ENCODE measurements around the gene TNIP2. TPM values are rescaled to one million over a fixed set of nuclear protein-coding genes. Genes with fewer than 3 reads are reported as not detected.

TNIP2 gene
- total RNA-seq (10 to 100 TPM; 12.6 to 33.7 (median 14.5) TPM), polyA plus RNA-seq (10 to 100 TPM; 25.8 to 33.6 TPM)
- long read RNA-seq, donor 1, transcript TNIP2-201 (6 exons, 1,974 nt): major isoform, 89 of 111 reads
- long read RNA-seq, donor 1, partial matches to known transcripts: 8 of 111 reads
- long read RNA-seq, donor 1, other reads (novel, unspliced or antisense): 13 of 111 reads
- long read RNA-seq, donor 2, transcript TNIP2-201 (6 exons, 1,974 nt): major isoform, 47 of 68 reads
- long read RNA-seq, donor 2, partial matches to known transcripts: 14 of 68 reads
- long read RNA-seq, donor 2, other reads (novel, unspliced or antisense): 5 of 68 reads
- long read RNA-seq, donor 3, transcript TNIP2-201 (6 exons, 1,974 nt): major isoform, 71 of 88 reads
- long read RNA-seq, donor 3, partial matches to known transcripts: 9 of 88 reads
- long read RNA-seq, donor 3, other reads (novel, unspliced or antisense): 4 of 88 reads

GRCh38 chr4:2755821-2756690 is at the start of gene TNIP2:
TNIP2 (minus strand) TSS chr4:2756336; CDS start chr4:2756289, 47 bp downstream.
- ATAC-seq: peak; percentile 76 to 93 (median 90)
- Histone ChIP-seq H3K4me1 (peaks cover 1 to 36% (median 17%) of the 10 kb centered on the region in 9 donors), H3K9me3 (no peaks in the 10 kb centered on the region), H3K27ac (peak within 1 kb of the TSS; percentile 70 to 98 (median 90)), H3K27me3 (no peaks in the 10 kb centered on the region), H3K4me3 (peak within 1 kb of the TSS; percentile 72 to 99 (median 88)), H3K36me3 (peaks cover 0 to 17% (median 0%) of the 10 kb centered on the region in 9 donors)
- 0 to 1% methylated on average over 28 to 87 of the region's 96 CpGs for WGBS, 2 donors
- DNase-seq: peak; percentile 89 to 92
- peak in 8 of 9 donors; percentile 8 to 65 (median 37) for TF ChIP-seq CTCF (IDR thresholded peaks at IDR 0.05)
- intact Hi-C loops (cut with DNase I): loop anchor here in 5 of 10 donors (5.0 to 10.0 kb wide), 5 partner anchors 179 to 289 kb away; partner anchors contain the start of genes GRK4 (in 1 of the 5) and NOP14 (in 1 of the 5)

- H3K27ac ChIP-seq: peak overlapping the region; percentile 22 to 91 (median 80)
- peaks cover 64 to 95% (median 88%) of the 10 kb centered on the region in 9 donors for H3K4me1 ChIP-seq
- DNase-seq (peak in 1 of 2 donors; percentile 19), ATAC-seq (no peak)
- no peaks in the 10 kb centered on the region for H3K9me3 ChIP-seq
- 83 to 87% methylated on average over 13 of the region's 13 CpGs for WGBS, 2 donors
- no peaks in the 10 kb centered on the region for H3K27me3 ChIP-seq
- TF ChIP-seq CTCF (IDR thresholded peaks at IDR 0.05): no peak
- peaks cover 0 to 30% (median 0%) of the 10 kb centered on the region in 9 donors for H3K36me3 ChIP-seq
- intact Hi-C loops (cut with DNase I): loop anchor here in 2 of 10 donors (5.0 kb wide), 3 partner anchors 37 to 67 kb away; partner anchors contain the start of gene ADD1 (in 1 of the 2)
- H3K4me3 ChIP-seq: no peak overlapping the region
These were observed 48.9 kb upstream of the TNIP2 start for GRCh38 chr4:2804973-2805501.

GRCh38 chr4:2804449-2804972 is 48.4 kb upstream of the TNIP2 start:
- 88 to 90% methylated on average over 10 of the region's 10 CpGs for WGBS, 2 donors
- peak overlapping the region in 9 of 10 donors; percentile 36 to 91 (median 79) for H3K27ac ChIP-seq
- TF ChIP-seq CTCF (IDR thresholded peaks at IDR 0.05): no peak
- ATAC-seq: no peak
- peaks cover 0 to 30% (median 0%) of the 10 kb centered on the region in 9 donors for H3K36me3 ChIP-seq
- H3K4me3 ChIP-seq: no peak overlapping the region
- H3K9me3 ChIP-seq: no peaks in the 10 kb centered on the region
- peaks cover 63 to 95% (median 88%) of the 10 kb centered on the region in 9 donors for H3K4me1 ChIP-seq
- DNase-seq: no peak
- no peaks in the 10 kb centered on the region for H3K27me3 ChIP-seq
- intact Hi-C loops (cut with DNase I): loop anchor here in 2 of 10 donors (5.0 kb wide), 2 partner anchors 42 to 68 kb away; no protein-coding TSS in a partner anchor
